Activated CD4-positive, alpha-beta memory T cell treated with anti-CD3 and anti-CD28 coated beads, Interleukin-2, amount 10 ng/mL, durations not matched to agents 7 days and 5 days (primary cell): ENCODE measurements around the gene C16orf46. TPM values are rescaled to one million over a fixed set of nuclear protein-coding genes. Genes with fewer than 3 reads are reported as not detected.
A peak's percentile ranks its signal among the peaks of the same experiment; 100 is the strongest.

Source experiments
- CTCF ChIA-PET: fragments of 350-600 bp; sonication (Branson Sonifier 250); formaldehyde crosslinking; loops from one replicate; lab custom pipeline; 2021; ENCODE audit warnings: antibody characterized with exemption, inconsistent platforms; lab: Charles Lee
- POLR2A ChIA-PET: fragments of 350-600 bp; sonication (Branson Sonifier 250); formaldehyde crosslinking; loops from one replicate; lab custom pipeline; 2021; ENCODE audit warnings: antibody characterized with exemption; lab: Charles Lee
- DNase-seq: peaks from one replicate; pipeline ENCODE4 v3.0.0-alpha.2; 2020
- H3K27ac Mint-ChIP-seq: one replicate; pipeline ENCODE4 v1.8.0; 2021; ENCODE audit warnings: mild to moderate bottlenecking, mixed read lengths
- H3K27me3 Mint-ChIP-seq: one replicate; pipeline ENCODE4 v1.8.0; 2021; ENCODE audit warnings: mixed read lengths
- H3K36me3 Mint-ChIP-seq: one replicate; pipeline ENCODE4 v1.8.0; 2021; ENCODE audit warnings: low read depth, mixed read lengths
- H3K4me1 Mint-ChIP-seq: one replicate; pipeline ENCODE4 v1.8.0; 2021; ENCODE audit warnings: mixed read lengths
- H3K4me3 Mint-ChIP-seq: one replicate; pipeline ENCODE4 v1.8.0; 2021; ENCODE audit warnings: mild to moderate bottlenecking, mixed read lengths
- H3K9me3 Mint-ChIP-seq: one replicate; pipeline ENCODE4 v1.8.0; 2021; ENCODE audit warnings: mixed read lengths
- total RNA-seq, 2 experiments: library from RNA; stranded (reverse); gene quantifications; one replicate each; pipeline ENCODE4 v1.2.3, GENCODE V29; 2021

The C16orf46 gene
- total RNA-seq, 2 experiments from 2014 or later: 0.73 TPM; not detected in 1

DNA sequence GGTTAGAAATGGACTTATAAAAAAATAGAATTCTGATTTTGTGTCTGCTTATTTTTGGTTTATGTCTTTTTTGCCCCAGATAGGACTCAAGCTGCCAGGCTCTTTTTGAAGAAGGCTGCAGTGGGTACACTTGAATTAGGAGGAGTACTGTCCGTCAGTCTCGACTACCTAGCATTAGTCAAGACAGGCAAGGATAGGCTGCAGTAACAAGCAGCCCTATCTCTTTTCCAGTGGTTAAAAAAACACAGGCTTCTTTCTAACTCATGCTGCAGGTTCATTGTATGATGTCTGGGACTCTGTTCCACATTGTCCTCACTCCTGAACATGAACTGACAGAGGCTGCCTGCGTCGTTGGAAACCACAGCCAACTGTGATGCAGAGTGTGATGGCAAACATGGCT lies 8.0 kb downstream of the C16orf46 start:
- ChIA-PET CTCF (no interaction called here), POLR2A (no interaction called here)
- no peaks in the 10 kb centered on the region for H3K36me3 Mint-ChIP-seq
- H3K4me1 Mint-ChIP-seq: peaks cover 15% of the 10 kb centered on the region
- no peaks in the 10 kb centered on the region for H3K27me3 Mint-ChIP-seq
- H3K9me3 Mint-ChIP-seq: no peaks in the 10 kb centered on the region
- no peak overlapping the region for H3K27ac Mint-ChIP-seq
- DNase-seq: no peak
- H3K4me3 Mint-ChIP-seq: no peak overlapping the region

DNA sequence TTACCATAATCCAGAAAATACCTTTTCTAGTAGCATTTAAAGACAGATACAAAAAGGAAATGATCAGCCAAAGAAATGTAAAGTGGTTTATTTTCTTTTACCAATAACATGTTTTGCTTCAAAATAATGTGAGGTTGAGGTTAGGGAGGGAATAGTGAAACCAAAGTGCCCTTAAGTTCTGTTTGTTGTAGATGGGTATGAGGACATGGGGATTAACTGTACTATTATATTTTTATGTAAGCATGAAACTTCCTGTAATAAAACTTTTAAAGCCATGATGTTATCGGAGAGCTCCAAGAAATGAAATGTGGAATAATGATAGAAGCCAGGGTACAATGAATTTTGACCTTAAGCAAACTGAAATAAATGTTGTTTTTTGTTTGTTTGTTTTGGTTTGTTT lies 9.9 kb downstream of the C16orf46 start:
- DNase-seq: no peak
- Mint-ChIP-seq H3K4me1 (peaks cover 9% of the 10 kb centered on the region), H3K36me3 (no peaks in the 10 kb centered on the region), H3K27ac (no peak overlapping the region), H3K27me3 (no peaks in the 10 kb centered on the region), H3K9me3 (no peaks in the 10 kb centered on the region), H3K4me3 (no peak overlapping the region)
- ChIA-PET POLR2A (interaction anchor here (1.8 kb wide), 1 partner anchor 9 kb away, joined by 5 read pairs; no protein-coding TSS in a partner anchor), CTCF (interaction anchor here (1.4 kb wide), 1 partner anchor 31 kb away, joined by 4 read pairs; the partner anchor contains the start of gene ATMIN)

DNA sequence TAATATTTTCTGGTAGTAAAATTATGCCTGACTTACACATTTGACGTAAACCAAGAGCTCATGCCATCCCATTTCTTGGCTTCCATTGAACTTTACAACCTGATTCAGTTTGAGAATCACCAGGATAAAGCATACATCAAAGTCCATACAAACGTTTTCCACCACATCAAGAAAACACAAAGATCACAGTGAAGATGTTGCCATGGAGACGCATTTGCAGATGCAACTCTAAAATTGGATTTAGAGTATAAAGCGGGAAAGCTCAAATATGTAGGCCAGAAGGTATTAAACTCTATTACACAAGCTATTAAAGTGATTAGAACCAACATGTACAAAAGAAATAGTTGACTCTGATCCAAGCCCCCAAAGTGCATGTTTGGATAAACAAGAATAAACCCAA lies 10.4 kb downstream of the C16orf46 start:
- no peak for DNase-seq
- H3K9me3 Mint-ChIP-seq: no peaks in the 10 kb centered on the region
- H3K4me3 Mint-ChIP-seq: no peak overlapping the region
- no peaks in the 10 kb centered on the region for H3K36me3 Mint-ChIP-seq
- H3K4me1 Mint-ChIP-seq: peaks cover 5% of the 10 kb centered on the region
- POLR2A ChIA-PET: interaction anchor here (1.8 kb wide), 1 partner anchor 10 kb away, joined by 5 read pairs; no protein-coding TSS in a partner anchor
- CTCF ChIA-PET: interaction anchor here (1.4 kb wide), 1 partner anchor 31 kb away, joined by 4 read pairs; the partner anchor contains the start of gene ATMIN
- H3K27ac Mint-ChIP-seq: no peak overlapping the region
- no peaks in the 10 kb centered on the region for H3K27me3 Mint-ChIP-seq

DNA sequence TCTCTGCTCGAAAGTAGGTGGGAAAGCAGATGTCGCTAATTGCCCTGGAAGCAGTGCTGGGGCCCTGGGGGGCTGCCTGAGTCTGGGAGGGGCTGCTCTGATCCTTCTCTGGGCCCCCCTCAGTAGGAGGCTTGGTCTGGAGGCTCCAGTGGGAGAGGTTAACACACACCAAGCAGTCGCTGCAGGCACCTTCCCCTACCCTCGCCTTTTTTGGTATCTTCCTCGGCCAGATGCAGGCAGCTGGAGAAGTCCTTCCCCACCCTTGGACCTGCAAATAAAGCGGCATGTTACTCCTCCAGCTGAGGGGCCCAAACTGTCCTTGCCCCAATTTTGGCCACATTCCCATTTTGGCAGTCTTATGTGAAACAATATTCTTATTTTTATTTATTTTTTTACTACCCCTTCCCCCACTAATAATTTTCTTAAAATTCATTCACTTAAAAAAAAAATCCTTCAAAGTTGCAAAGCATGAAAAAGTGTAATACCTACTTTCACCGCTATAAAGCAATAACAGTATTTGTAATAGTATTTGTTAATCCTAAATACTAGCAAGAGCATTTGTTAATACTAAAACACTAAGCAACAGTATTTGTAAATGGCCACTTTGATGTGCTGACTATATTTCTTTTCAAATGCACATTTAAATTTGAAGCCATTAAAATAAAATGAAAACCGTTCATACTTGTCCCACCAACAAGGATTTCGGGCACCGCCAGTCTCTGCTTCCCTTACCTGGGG lies 15.0 kb downstream of the C16orf46 start:
- CTCF ChIA-PET: no interaction called here
- Mint-ChIP-seq H3K27me3 (no peaks in the 10 kb centered on the region), H3K4me1 (peaks cover 2% of the 10 kb centered on the region), H3K4me3 (no peak overlapping the region), H3K27ac (no peak overlapping the region), H3K36me3 (no peaks in the 10 kb centered on the region), H3K9me3 (no peaks in the 10 kb centered on the region)
- POLR2A ChIA-PET: no interaction called here
- DNase-seq: no peak

DNA sequence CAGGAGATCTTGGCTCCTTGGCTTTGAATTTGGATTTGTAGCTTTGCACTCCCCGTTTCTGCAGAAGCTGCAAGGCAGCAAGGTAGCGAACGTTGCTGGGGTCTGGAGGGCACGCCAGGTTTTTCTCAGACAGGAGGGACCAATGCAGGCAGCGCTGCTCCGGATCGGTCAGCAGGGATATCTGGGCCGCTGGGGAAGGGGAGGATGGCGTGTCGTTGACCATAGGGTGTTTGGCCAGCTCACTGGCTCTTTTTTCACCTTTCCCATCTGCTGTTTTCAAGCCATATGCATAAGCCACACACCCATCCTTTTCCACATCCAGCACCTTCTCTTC lies 15.8 kb downstream of the C16orf46 start:
- ChIA-PET POLR2A (no interaction called here), CTCF (no interaction called here)
- Mint-ChIP-seq H3K4me3 (no peak overlapping the region), H3K27me3 (no peaks in the 10 kb centered on the region), H3K27ac (no peak overlapping the region), H3K36me3 (no peaks in the 10 kb centered on the region), H3K9me3 (no peaks in the 10 kb centered on the region), H3K4me1 (no peaks in the 10 kb centered on the region)
- no peak for DNase-seq

DNA sequence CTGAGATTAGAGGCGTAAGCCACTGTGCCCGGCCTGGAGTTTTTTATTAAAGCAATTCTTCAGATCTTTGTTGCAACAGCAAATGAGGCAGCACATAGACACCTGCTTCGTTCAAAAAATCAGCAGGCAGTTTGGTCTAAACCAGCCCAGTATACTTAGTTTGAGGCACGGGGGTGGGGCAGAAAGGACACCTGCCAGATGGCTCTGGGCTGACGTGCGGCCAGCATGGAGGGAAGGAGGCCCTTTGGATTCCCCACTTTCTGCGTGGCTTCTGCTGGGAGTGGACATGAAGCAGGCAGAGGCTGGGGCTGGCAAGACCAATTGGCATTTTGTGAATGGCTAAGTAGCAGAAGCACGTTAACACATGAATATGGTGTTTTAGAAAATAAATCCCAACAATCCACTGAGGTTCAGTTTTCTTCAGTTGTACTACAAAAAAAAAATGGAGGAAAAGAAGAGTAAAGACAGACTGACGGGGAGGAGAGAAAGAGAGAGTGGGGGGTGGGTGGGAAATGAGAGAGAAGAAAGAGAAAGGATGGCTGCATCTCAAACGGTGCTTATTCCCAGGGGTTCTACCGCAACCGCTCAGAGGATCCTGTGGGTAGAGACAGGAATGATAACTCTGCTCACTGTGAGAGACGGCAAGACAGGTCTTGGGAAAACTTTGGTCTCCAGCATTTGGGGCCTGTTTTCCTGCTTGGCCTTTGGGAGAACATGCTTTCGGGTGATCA lies 16.3 kb downstream of the C16orf46 start:
- no peaks in the 10 kb centered on the region for H3K9me3 Mint-ChIP-seq
- H3K27me3 Mint-ChIP-seq: no peaks in the 10 kb centered on the region
- no peak for DNase-seq
- H3K4me1 Mint-ChIP-seq: no peaks in the 10 kb centered on the region
- ChIA-PET CTCF (no interaction called here), POLR2A (no interaction called here)
- no peak overlapping the region for H3K4me3 Mint-ChIP-seq
- H3K36me3 Mint-ChIP-seq: no peaks in the 10 kb centered on the region
- H3K27ac Mint-ChIP-seq: no peak overlapping the region

DNA sequence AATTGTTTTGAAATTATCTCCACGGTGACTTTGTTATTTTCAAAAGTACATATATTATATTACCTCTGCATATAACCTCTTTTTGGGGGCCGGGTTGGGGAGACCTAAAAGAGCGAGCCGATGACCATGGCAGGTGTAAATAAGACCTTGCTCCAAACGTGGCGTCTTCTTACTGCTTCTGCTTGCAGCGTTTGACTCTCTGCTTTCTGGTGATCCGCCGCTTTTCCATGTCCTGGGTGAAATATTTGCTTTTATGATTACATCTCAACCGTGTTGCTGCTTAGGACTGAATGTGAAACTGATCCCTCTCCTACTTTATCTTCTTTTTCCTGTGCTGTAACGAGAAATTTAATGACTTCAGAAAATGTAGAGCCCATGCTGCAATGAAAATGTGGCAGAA lies 23.3 kb downstream of the C16orf46 start:
- POLR2A ChIA-PET: no interaction called here
- no peak overlapping the region for H3K4me3 Mint-ChIP-seq
- DNase-seq: no peak
- CTCF ChIA-PET: no interaction called here
- peaks cover 8% of the 10 kb centered on the region for H3K36me3 Mint-ChIP-seq
- H3K4me1 Mint-ChIP-seq: no peaks in the 10 kb centered on the region
- H3K27ac Mint-ChIP-seq: no peak overlapping the region
- peaks cover 2% of the 10 kb centered on the region for H3K27me3 Mint-ChIP-seq
- peaks cover 12% of the 10 kb centered on the region for H3K9me3 Mint-ChIP-seq

DNA sequence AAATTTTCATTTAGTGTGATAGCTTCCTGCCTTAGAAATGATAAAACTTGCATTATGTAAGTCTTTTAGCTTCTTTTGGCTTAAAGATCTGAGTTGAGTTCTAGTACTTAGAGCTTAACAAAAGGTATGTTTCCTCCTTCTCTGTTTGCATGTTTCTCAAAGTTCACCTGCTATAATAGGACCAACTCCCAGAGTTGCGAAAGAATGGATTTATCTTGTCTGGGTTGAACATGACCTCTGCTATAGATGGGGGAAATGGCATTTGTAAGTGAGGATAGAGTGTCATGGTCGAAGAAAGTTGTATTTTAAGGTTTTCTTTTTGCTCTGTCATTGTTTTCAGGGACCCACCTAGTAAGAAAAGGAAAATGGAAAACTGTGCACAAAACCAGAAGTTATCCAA lies 34.2 kb downstream of the C16orf46 start:
- peaks cover 64% of the 10 kb centered on the region for H3K36me3 Mint-ChIP-seq
- H3K4me3 Mint-ChIP-seq: no peak overlapping the region
- H3K27ac Mint-ChIP-seq: no peak overlapping the region
- ChIA-PET CTCF (no interaction called here), POLR2A (no interaction called here)
- H3K4me1 Mint-ChIP-seq: peaks cover 7% of the 10 kb centered on the region
- peaks cover 2% of the 10 kb centered on the region for H3K9me3 Mint-ChIP-seq
- no peak for DNase-seq
- H3K27me3 Mint-ChIP-seq: no peaks in the 10 kb centered on the region

DNA sequence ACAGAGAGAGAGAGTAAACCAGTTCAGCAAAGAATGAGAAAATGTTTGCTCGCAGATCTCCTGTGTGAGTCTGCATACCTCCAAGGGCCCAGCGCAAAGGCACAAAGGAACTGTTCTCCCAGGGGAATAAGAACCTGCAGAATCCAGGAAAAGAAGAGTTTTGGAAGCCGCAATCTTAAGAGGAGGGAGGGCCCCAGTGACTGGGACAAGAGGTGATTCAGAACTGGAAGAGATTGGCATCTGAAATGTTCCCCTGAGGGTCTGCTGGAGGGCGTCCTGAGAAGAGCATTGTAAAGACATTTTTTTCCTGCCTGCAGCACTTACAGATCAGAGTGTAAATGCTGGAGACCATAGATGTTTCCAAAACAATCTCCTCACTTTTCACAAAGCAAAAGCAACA lies 35.3 kb downstream of the C16orf46 start:
- POLR2A ChIA-PET: no interaction called here

DNA sequence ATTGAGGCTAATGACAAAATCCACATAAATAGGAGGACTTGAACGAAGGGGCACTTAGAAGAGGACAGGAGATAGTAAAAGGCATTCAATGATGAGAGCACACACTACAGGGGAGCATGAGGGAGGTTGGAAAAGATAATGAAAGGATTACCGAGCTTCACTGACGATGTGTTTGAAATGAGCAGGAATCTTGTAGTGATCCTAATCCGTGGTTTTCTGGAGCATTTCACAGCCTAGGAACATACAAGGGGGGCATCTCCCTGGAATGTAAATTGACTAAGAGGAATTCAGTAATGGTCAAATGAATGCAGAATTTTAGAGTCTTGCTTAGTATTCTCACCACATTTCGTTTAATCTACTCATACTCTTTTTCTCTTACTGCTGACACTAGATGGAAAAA lies 36.2 kb downstream of the C16orf46 start:
- Mint-ChIP-seq H3K27ac (no peak overlapping the region), H3K27me3 (no peaks in the 10 kb centered on the region), H3K4me1 (peaks cover 21% of the 10 kb centered on the region), H3K9me3 (no peaks in the 10 kb centered on the region), H3K4me3 (no peak overlapping the region), H3K36me3 (peaks cover 63% of the 10 kb centered on the region)
- DNase-seq: no peak
- ChIA-PET POLR2A (no interaction called here), CTCF (no interaction called here)

More for the DNA sequence above, 35.3 kb downstream of the C16orf46 start:
- H3K36me3 Mint-ChIP-seq: peaks cover 65% of the 10 kb centered on the region
- no peak overlapping the region for H3K27ac Mint-ChIP-seq
- peaks cover 19% of the 10 kb centered on the region for H3K4me1 Mint-ChIP-seq
- CTCF ChIA-PET: no interaction called here
- DNase-seq: no peak
- no peak overlapping the region for H3K4me3 Mint-ChIP-seq
- no peaks in the 10 kb centered on the region for H3K9me3 Mint-ChIP-seq
- no peaks in the 10 kb centered on the region for H3K27me3 Mint-ChIP-seq

DNA sequence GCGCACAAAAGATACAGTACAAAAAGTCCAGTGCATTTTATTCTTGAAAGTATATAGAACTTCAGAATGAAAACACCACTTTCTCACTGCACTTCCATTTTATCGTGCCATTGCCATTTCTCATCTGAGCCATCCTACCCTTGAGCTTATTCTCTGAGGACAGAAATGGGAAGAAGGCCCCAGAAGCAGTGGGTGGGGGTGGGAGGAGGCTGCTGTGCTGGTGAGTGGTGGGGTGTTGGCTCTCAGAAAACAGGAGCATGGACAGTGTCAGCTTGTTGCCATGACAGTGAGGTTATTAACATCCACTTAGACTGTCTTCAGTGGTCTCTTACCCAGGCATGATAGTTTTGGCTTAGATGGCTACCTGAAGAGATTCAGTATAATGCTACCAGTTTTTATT lies 36.9 kb downstream of the C16orf46 start:
- POLR2A ChIA-PET: no interaction called here
- H3K36me3 Mint-ChIP-seq: peaks cover 59% of the 10 kb centered on the region
- CTCF ChIA-PET: interaction anchor here (0.9 kb wide), 1 partner anchor 9 kb away, joined by 4 read pairs; no protein-coding TSS in a partner anchor
- peaks cover 25% of the 10 kb centered on the region for H3K4me1 Mint-ChIP-seq
- no peak overlapping the region for H3K4me3 Mint-ChIP-seq
- H3K9me3 Mint-ChIP-seq: no peaks in the 10 kb centered on the region
- H3K27ac Mint-ChIP-seq: no peak overlapping the region
- H3K27me3 Mint-ChIP-seq: no peaks in the 10 kb centered on the region
- DNase-seq: no peak

DNA sequence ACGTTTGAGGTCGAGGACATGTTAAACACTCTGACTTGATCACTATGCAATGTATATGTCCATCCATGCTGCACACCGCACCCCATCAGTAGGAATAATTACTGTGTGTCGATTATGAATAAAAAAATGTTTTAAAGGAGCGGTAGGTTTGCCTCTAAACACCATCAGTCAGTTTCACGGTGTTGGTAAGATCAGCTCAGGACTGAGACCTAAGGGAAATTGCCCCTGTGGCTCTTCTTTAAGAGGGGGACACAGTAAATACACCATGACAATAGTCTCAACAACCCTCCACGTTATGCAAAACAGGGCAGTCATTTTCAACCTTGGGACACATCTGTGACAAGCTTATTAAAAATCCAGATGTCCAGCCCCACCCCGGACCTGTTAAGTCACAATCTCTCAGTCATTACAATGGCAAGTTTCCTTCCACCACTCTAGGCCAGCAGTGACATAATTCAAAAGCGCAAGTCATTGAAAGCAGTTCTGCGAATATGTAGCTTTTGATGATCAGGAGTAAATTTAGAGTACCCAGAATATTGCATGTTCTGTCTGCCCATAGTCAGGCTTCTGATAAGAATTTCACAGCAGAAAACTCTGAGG lies 40.2 kb downstream of the C16orf46 start:
- Mint-ChIP-seq H3K36me3 (peaks cover 44% of the 10 kb centered on the region), H3K9me3 (no peaks in the 10 kb centered on the region), H3K27me3 (no peaks in the 10 kb centered on the region), H3K4me1 (peaks cover 26% of the 10 kb centered on the region), H3K27ac (peak overlapping the region; percentile 63), H3K4me3 (peak overlapping the region; percentile 79)
- ChIA-PET POLR2A (interaction anchor here (0.9 to 8.8 kb wide), 6 partner anchors 13 to 434 kb away, joined by 3 to 70 read pairs (median 8); partner anchors contain the start of genes C16orf46, CENPN and CMC2), CTCF (interaction anchor here (1.1 to 4.7 kb wide), 11 partner anchors 9 to 510 kb away, joined by 3 to 75 read pairs (median 4); partner anchors contain the start of genes C16orf46, CENPN and CMC2)
- no peak for DNase-seq
